Caco-2 (cell line): ENCODE data around the gene VWA2. TPM values are rescaled to one million over a fixed set of nuclear protein-coding genes. Genes with fewer than 3 reads are reported as not detected.

Source experiments
- BruUV-seq: library from RNA; stranded (reverse); fragments of 400-500 nt; replicated peaks from 2 replicates; lab custom pipeline; 2021; lab: Mats Ljungman, UMichigan
- CTCF ChIA-PET: fragments of 300-600 bp; sonication (Branson Sonifier 250); formaldehyde crosslinking; loops from one replicate; lab custom pipeline; 2022; ENCODE audit warnings: antibody characterized with exemption; lab: Charles Lee
- POLR2A ChIA-PET: fragments of 300-600 bp; sonication (Branson Sonifier 250); formaldehyde crosslinking; loops from one replicate; lab custom pipeline; 2022; ENCODE audit warnings: antibody characterized with exemption; lab: Charles Lee
- DNase-seq, 2 experiments: peaks; one replicate each; pipeline versions ENCODE4 v3.0.0 to v3.0.0-alpha.2; 2020 to 2022
- H3K27me3 ChIP-seq: replicated peaks from 2 replicates; pipeline ENCODE4 v1.6.0; 2011; ENCODE audit warnings: low read length; ENCODE audit not compliant: control insufficient read depth, insufficient read depth
- H3K36me3 ChIP-seq: 2 replicates; pipeline ENCODE4 v1.5.1; 2011; ENCODE audit warnings: low read length; ENCODE audit not compliant: control insufficient read depth, insufficient read depth
- H3K4me1 ChIP-seq: fragments of 250-450 bp; sonication (Bioruptor Pico); 2 replicates; pipeline ENCODE4 v1.5.1; 2020; ENCODE audit warnings: mild to moderate bottlenecking
- H3K4me3 ChIP-seq: 2 replicates; pipeline ENCODE4 v1.5.1; 2011; ENCODE audit warnings: low read depth, mild to moderate bottlenecking, control low read depth, low read length
- H3K9me3 ChIP-seq: fragments of 250-450 bp; sonication (Bioruptor Pico); 2 replicates; pipeline ENCODE4 v1.5.1; 2020; ENCODE audit warnings: mild to moderate bottlenecking, moderate library complexity
- H3K27ac Mint-ChIP-seq: one replicate; pipeline ENCODE4 v1.8.0; 2022; ENCODE audit warnings: mixed read lengths; ENCODE audit not compliant: unreplicated experiment
- H3K27me3 Mint-ChIP-seq: one replicate; pipeline ENCODE4 v1.8.0; 2022; ENCODE audit warnings: mixed read lengths; ENCODE audit not compliant: insufficient read depth, unreplicated experiment
- H3K36me3 Mint-ChIP-seq: one replicate; pipeline ENCODE4 v1.8.0; 2022; ENCODE audit warnings: mild to moderate bottlenecking, mixed read lengths; ENCODE audit not compliant: insufficient read depth, unreplicated experiment
- H3K4me1 Mint-ChIP-seq: one replicate; pipeline ENCODE4 v1.8.0; 2022; ENCODE audit warnings: low read depth, mixed read lengths; ENCODE audit not compliant: unreplicated experiment
- H3K4me3 Mint-ChIP-seq: one replicate; pipeline ENCODE4 v1.8.0; 2022; ENCODE audit warnings: mild to moderate bottlenecking, moderate library complexity, mixed read lengths; ENCODE audit not compliant: unreplicated experiment
- H3K9me3 Mint-ChIP-seq: one replicate; pipeline ENCODE4 v1.8.0; 2022; ENCODE audit warnings: mixed read lengths; ENCODE audit not compliant: unreplicated experiment
- CTCF ChIP-seq, 2 experiments: fragments of 200-600 bp in 1 of 2; IDR thresholded peaks; 1 replicate in 1 of 2; 2 replicates in 1 of 2; pipeline versions ENCODE4 v1.5.1 to v1.8.0; 2011 to 2022; ENCODE audit warnings: antibody characterized with exemption in 1 of 2, control low read depth in 1 of 2, inconsistent platforms in 1 of 2, low read depth in 1 of 2, low read length in 1 of 2, mild to moderate bottlenecking in 1 of 2, moderate library complexity in 1 of 2; ENCODE audit not compliant: insufficient read depth in 1 of 2, severe bottlenecking in 1 of 2, unreplicated experiment in 1 of 2
- intact Hi-C: fragments of 100-400 bp; cut with micrococcal nuclease; formaldehyde crosslinking; loops from one replicate; pipeline ENCODE4 v1.10.0; 2022; ENCODE audit not compliant: unreplicated experiment
- total RNA-seq: library from RNA; stranded (reverse); gene quantifications from 2 replicates; pipeline ENCODE4 v1.2.3, GENCODE V29; 2022

VWA2 gene
- total RNA-seq, 1 experiment from 2014 or later = 1.2 TPM

DNA sequence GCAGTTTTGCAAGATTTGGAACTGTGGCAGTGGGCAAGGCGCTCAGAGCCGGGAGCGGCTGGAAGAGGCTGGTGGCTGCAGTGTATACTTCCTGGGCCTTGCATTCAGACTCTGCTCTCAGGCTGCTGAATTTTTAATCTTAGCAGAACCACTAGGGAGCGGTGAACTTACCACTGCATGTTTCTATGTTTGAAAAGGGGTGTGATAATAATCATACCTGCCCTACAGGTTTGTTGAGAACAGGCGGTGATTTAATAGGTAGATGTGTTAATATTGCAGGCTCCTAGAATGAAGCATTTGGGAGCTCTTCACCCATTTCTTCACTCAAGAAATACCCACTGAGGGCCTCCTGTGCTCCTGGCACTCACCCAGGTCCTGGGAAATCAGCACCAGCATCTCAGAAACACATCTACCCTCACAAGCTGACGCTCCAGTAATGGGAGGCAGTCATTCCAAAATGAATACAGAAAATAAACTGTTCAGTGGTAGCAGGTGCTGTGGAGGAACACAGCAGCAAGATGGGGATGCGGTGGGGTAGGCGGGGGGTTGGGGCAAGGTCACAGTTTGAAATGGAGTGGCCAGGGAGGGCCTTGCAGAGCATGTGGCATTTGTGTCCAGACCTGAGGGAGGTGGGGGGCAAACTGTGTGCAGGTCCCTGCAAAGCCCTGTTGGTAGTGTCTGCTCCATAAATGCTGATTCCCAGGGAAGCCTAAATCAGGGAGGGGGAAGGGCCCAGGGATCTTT is 41.0 kb downstream of the VWA2 start:
- H3K4me1 ChIP-seq = no peaks in the 10 kb centered on the region
- H3K27me3 Mint-ChIP-seq = no peaks in the 10 kb centered on the region
- H3K4me3 Mint-ChIP-seq = no peak overlapping the region
- no peak overlapping the region for H3K27ac Mint-ChIP-seq
- no peaks in the 10 kb centered on the region for H3K36me3 ChIP-seq
- ChIA-PET CTCF (no interaction called here), POLR2A (no interaction called here)
- no peaks in the 10 kb centered on the region; the same call in 1 of the 2 replicates for H3K27me3 ChIP-seq
- no peak for TF ChIP-seq CTCF (IDR thresholded peaks at IDR 0.05; ENCODE audit: insufficient read depth in 1 of 2, low read depth in 1 of 2, low read length in 1 of 2, severe bottlenecking in 1 of 2, unreplicated experiment in 1 of 2)
- H3K9me3 Mint-ChIP-seq = no peaks in the 10 kb centered on the region
- H3K36me3 Mint-ChIP-seq = no peaks in the 10 kb centered on the region
- H3K9me3 ChIP-seq = no peaks in the 10 kb centered on the region
- intact Hi-C loops = no loop called here
- BruUV-seq = no TSS peak
- no peak for DNase-seq
- H3K4me1 Mint-ChIP-seq = no peaks in the 10 kb centered on the region
- H3K4me3 ChIP-seq = no peak overlapping the region

DNA sequence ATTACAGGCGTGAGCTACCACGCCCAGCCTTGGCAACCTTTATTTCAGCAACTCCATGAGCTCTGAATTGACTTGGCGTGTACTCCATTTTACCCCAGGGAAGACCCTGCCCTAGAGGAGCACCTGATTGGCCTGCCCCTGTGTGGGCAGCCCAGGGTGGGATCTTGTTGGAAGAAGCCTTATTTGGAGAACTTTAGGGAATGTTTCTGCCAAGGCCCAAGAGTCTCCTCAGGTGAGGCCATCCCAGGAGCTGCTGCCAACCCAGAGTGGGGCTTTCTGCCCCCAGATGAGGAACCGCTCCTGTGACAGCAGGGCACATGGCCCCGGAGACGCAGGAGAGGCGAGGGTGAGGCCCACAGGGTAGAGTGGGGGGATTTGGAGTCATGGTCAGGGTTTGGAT is 42.0 kb downstream of the VWA2 start:
- H3K4me3 ChIP-seq = no peak overlapping the region
- no peak for DNase-seq
- Mint-ChIP-seq H3K27me3 (no peaks in the 10 kb centered on the region), H3K36me3 (no peaks in the 10 kb centered on the region), H3K27ac (no peak overlapping the region), H3K4me3 (no peak overlapping the region), H3K9me3 (no peaks in the 10 kb centered on the region), H3K4me1 (no peaks in the 10 kb centered on the region)
- H3K4me1 ChIP-seq = no peaks in the 10 kb centered on the region
- H3K27me3 ChIP-seq = no peaks in the 10 kb centered on the region; the same call in 1 of the 2 replicates
- no peak for TF ChIP-seq CTCF (IDR thresholded peaks at IDR 0.05; ENCODE audit: insufficient read depth in 1 of 2, low read depth in 1 of 2, low read length in 1 of 2, severe bottlenecking in 1 of 2, unreplicated experiment in 1 of 2)
- intact Hi-C loops = no loop called here
- no TSS peak for BruUV-seq
- no peaks in the 10 kb centered on the region for H3K36me3 ChIP-seq
- CTCF ChIA-PET = no interaction called here
- POLR2A ChIA-PET = no interaction called here
- H3K9me3 ChIP-seq = no peaks in the 10 kb centered on the region

DNA sequence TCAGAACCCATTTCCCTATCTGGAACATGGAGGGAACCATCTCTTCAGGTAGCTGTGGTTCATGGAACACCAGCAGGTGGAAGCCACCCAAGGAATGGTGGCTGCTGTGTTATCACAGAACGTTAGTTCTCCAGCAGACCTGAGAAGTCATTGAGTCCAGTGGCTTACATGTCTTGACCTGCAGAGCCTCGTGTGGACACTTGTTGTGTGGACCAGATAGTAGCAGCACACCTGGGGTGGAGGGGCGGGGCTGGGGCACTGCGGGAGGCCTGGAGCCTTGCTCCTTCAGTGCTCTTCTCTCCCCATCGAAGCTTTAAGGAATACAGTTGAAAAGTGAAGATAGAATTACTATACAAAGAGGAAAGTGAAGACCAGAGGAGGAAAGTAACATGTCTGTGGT is 42.4 kb downstream of the VWA2 start:
- H3K4me3 ChIP-seq = no peak overlapping the region
- peak in 1 of 2 experiments; percentile 27 for DNase-seq
- no peak overlapping the region for H3K4me3 Mint-ChIP-seq
- POLR2A ChIA-PET = no interaction called here
- no peaks in the 10 kb centered on the region for H3K36me3 Mint-ChIP-seq
- CTCF ChIA-PET = no interaction called here
- no peak for TF ChIP-seq CTCF (IDR thresholded peaks at IDR 0.05; ENCODE audit: insufficient read depth in 1 of 2, low read depth in 1 of 2, low read length in 1 of 2, severe bottlenecking in 1 of 2, unreplicated experiment in 1 of 2)
- no TSS peak for BruUV-seq
- no peaks in the 10 kb centered on the region for H3K27me3 Mint-ChIP-seq
- no peaks in the 10 kb centered on the region; the same call in 1 of the 2 replicates for H3K27me3 ChIP-seq
- H3K36me3 ChIP-seq = no peaks in the 10 kb centered on the region
- H3K27ac Mint-ChIP-seq = no peak overlapping the region
- H3K9me3 ChIP-seq = no peaks in the 10 kb centered on the region
- no peaks in the 10 kb centered on the region for H3K9me3 Mint-ChIP-seq
- intact Hi-C loops = no loop called here
- no peaks in the 10 kb centered on the region for H3K4me1 ChIP-seq
- no peaks in the 10 kb centered on the region for H3K4me1 Mint-ChIP-seq
